ENCODE measurements around the gene ESRRG. TPM values are rescaled to one million over a fixed set of nuclear protein-coding genes. Genes with fewer than 3 reads are reported as not detected.

ESRRG gene
- total and polyA plus RNA-seq, 2 donors (not counting 1 experiment from before 2014, with no cell fraction given), result 0.15 to 0.83 TPM

DNA sequence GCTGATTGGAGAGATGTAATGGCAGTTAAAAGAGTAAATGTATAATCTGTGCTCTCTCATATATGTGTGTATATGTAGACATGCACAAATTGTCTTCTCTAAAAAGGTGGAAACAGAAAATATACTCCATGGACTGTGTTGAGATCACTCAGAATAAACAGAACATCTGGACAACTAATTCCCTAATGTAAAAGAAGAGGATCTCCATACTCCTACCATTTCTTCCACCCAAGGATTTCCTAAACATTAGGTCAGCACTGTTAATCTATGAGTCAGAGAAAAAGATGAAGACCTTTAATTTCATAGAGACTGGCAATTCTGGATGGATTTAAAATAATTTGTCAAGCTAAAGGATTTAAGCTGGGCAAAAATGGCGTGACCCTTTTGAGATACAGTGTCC lies 80.1 kb downstream of the ESRRG start:
- TF ChIP-seq, protein P1, sequence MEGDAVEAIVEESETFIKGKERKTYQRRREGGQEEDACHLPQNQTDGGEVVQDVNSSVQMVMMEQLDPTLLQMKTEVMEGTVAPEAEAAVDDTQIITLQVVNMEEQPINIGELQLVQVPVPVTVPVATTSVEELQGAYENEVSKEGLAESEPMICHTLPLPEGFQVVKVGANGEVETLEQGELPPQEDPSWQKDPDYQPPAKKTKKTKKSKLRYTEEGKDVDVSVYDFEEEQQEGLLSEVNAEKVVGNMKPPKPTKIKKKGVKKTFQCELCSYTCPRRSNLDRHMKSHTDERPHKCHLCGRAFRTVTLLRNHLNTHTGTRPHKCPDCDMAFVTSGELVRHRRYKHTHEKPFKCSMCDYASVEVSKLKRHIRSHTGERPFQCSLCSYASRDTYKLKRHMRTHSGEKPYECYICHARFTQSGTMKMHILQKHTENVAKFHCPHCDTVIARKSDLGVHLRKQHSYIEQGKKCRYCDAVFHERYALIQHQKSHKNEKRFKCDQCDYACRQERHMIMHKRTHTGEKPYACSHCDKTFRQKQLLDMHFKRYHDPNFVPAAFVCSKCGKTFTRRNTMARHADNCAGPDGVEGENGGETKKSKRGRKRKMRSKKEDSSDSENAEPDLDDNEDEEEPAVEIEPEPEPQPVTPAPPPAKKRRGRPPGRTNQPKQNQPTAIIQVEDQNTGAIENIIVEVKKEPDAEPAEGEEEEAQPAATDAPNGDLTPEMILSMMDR (conservative IDR thresholded peaks at IDR 0.05 in 1 of 2, IDR thresholded peaks at IDR 0.05 in 1 of 2; ENCODE audit: low read depth in 1 of 2, low read length in 2 of 2), result no peak
- no peak for TF ChIP-seq EZH2 (IDR thresholded peaks at IDR 0.05; ENCODE audit: low read length, missing control alignments)
- Histone ChIP-seq H4K20me1 (ENCODE audit: control insufficient read depth, extremely low read depth, insufficient read depth, low read length) (no peaks in the 10 kb centered on the region), H3K79me2 (ENCODE audit: control insufficient read depth, insufficient read depth, low read length) (no peaks in the 10 kb centered on the region), H3K4me1 (ENCODE audit: control insufficient read depth, extremely low read depth, insufficient read depth, low read length) (no peaks in the 10 kb centered on the region), H3K4me2 (ENCODE audit: extremely low read depth, insufficient read depth, low read length) (no peak overlapping the region), H3K27ac (ENCODE audit: insufficient read depth, low read length) (no peak overlapping the region), H3K4me3 (replicated peaks in 1 of 4; ENCODE audit: control extremely low read depth in 1 of 4, insufficient read depth in 1 of 4, low read depth in 3 of 4, low read length in 4 of 4) (no peak overlapping the region), H3K9ac (ENCODE audit: insufficient read depth, low read length) (no peak overlapping the region), H3K27me3 (ENCODE audit: control insufficient read depth, insufficient read depth, low read length) (no peaks in the 10 kb centered on the region), H3K36me3 (ENCODE audit: control insufficient read depth, insufficient read depth, low read length) (no peaks in the 10 kb centered on the region), H3K9me3 (ENCODE audit: control insufficient read depth, insufficient read depth, low read depth, low read length) (no peaks in the 10 kb centered on the region), H2AFZ (ENCODE audit: low read length) (no peak overlapping the region)
- no peak for DNase-seq (ENCODE audit: low read depth in 2 of 2)

DNA sequence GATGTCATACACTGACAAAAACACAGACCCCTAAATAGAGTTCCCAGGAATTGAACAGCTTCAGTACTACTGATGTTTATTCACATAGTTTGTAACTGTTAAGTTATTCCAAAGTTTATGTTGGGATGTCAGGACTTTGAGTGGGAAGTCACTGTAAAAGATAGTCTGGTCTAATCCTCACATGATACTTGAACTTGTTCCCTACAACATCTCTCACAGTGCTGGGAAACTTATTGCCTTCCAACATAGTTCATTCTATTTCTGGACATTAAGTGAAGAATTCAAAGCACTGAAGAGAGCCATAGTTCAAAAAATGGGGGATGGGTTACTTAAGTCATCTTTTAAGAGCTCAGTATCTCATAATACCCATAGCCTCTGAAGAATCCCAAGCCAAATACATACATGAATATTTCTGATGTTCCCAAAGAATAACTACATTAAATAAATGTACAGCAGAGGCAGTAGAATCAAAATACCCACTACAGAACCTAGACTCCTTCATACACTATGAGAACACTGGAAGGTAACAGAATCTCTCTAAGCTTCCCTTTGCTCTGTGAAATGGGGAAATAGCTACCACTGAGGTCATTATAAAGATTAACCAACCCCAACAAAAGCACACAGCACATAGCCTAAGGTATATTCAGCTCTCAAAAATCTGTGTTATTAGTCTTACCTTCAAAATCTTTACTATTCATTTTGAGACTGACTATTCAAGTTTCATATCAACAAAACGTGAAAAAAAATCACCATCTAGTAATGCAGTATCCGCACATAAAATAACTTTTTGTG lies 81.4 kb downstream of the ESRRG start:
- Histone ChIP-seq H3K4me1 (ENCODE audit: control insufficient read depth, extremely low read depth, insufficient read depth, low read length) (no peaks in the 10 kb centered on the region), H3K4me3 (replicated peaks in 1 of 4; ENCODE audit: control extremely low read depth in 1 of 4, insufficient read depth in 1 of 4, low read depth in 3 of 4, low read length in 4 of 4) (no peak overlapping the region), H4K20me1 (ENCODE audit: control insufficient read depth, extremely low read depth, insufficient read depth, low read length) (no peaks in the 10 kb centered on the region), H3K79me2 (ENCODE audit: control insufficient read depth, insufficient read depth, low read length) (no peaks in the 10 kb centered on the region), H3K27me3 (ENCODE audit: control insufficient read depth, insufficient read depth, low read length) (no peaks in the 10 kb centered on the region), H3K4me2 (ENCODE audit: extremely low read depth, insufficient read depth, low read length) (no peak overlapping the region), H2AFZ (ENCODE audit: low read length) (no peak overlapping the region), H3K36me3 (ENCODE audit: control insufficient read depth, insufficient read depth, low read length) (no peaks in the 10 kb centered on the region), H3K27ac (ENCODE audit: insufficient read depth, low read length) (no peak overlapping the region), H3K9me3 (ENCODE audit: control insufficient read depth, insufficient read depth, low read depth, low read length) (no peaks in the 10 kb centered on the region), H3K9ac (ENCODE audit: insufficient read depth, low read length) (no peak overlapping the region)
- TF ChIP-seq EZH2 (IDR thresholded peaks at IDR 0.05; ENCODE audit: low read length, missing control alignments), result no peak
- TF ChIP-seq, protein P1 (conservative IDR thresholded peaks at IDR 0.05 in 1 of 2, IDR thresholded peaks at IDR 0.05 in 1 of 2; ENCODE audit: low read depth in 1 of 2, low read length in 2 of 2), result no peak
- no peak for DNase-seq (ENCODE audit: low read depth in 2 of 2)

- H3K27ac ChIP-seq (ENCODE audit: insufficient read depth, low read length), result no peak overlapping the region
- H3K4me1 ChIP-seq (ENCODE audit: control insufficient read depth, extremely low read depth, insufficient read depth, low read length), result no peaks in the 10 kb centered on the region
- no peaks in the 10 kb centered on the region for H4K20me1 ChIP-seq (ENCODE audit: control insufficient read depth, extremely low read depth, insufficient read depth, low read length)
- H3K9me3 ChIP-seq (ENCODE audit: control insufficient read depth, insufficient read depth, low read depth, low read length), result no peaks in the 10 kb centered on the region
- H3K79me2 ChIP-seq (ENCODE audit: control insufficient read depth, insufficient read depth, low read length), result no peaks in the 10 kb centered on the region
- no peaks in the 10 kb centered on the region for H3K36me3 ChIP-seq (ENCODE audit: control insufficient read depth, insufficient read depth, low read length)
- H3K9ac ChIP-seq (ENCODE audit: insufficient read depth, low read length), result no peak overlapping the region
- H2AFZ ChIP-seq (ENCODE audit: low read length), result no peak overlapping the region
- H3K4me2 ChIP-seq (ENCODE audit: extremely low read depth, insufficient read depth, low read length), result no peak overlapping the region
- no peak overlapping the region for H3K4me3 ChIP-seq (replicated peaks in 1 of 4; ENCODE audit: control extremely low read depth in 1 of 4, insufficient read depth in 1 of 4, low read depth in 3 of 4, low read length in 4 of 4)
- TF ChIP-seq, protein P1 (conservative IDR thresholded peaks at IDR 0.05 in 1 of 2, IDR thresholded peaks at IDR 0.05 in 1 of 2; ENCODE audit: low read depth in 1 of 2, low read length in 2 of 2), result no peak
- TF ChIP-seq EZH2 (IDR thresholded peaks at IDR 0.05; ENCODE audit: low read length, missing control alignments), result no peak
- DNase-seq (ENCODE audit: low read depth in 2 of 2), result no peak
- H3K27me3 ChIP-seq (ENCODE audit: control insufficient read depth, insufficient read depth, low read length), result no peaks in the 10 kb centered on the region
Observed at GRCh38 chr1:216640100-216640499, 83.1 kb downstream of the ESRRG start.

Measured in fibroblast of lung (primary cell).